ENCODE data around the gene GALR1. TPM values are rescaled to one million over a fixed set of nuclear protein-coding genes. Genes with fewer than 3 reads are reported as not detected.
"Not testable (repeated sequence)": the region's sequence is repeated elsewhere in the genome, so short reads cannot be mapped to it uniquely, and the experiment has no call there.

Gene GALR1
- total RNA-seq (2014; rRNA removed) = not detected in 2 replicates
- polyA plus RNA-seq (2012) = not detected

DNA sequence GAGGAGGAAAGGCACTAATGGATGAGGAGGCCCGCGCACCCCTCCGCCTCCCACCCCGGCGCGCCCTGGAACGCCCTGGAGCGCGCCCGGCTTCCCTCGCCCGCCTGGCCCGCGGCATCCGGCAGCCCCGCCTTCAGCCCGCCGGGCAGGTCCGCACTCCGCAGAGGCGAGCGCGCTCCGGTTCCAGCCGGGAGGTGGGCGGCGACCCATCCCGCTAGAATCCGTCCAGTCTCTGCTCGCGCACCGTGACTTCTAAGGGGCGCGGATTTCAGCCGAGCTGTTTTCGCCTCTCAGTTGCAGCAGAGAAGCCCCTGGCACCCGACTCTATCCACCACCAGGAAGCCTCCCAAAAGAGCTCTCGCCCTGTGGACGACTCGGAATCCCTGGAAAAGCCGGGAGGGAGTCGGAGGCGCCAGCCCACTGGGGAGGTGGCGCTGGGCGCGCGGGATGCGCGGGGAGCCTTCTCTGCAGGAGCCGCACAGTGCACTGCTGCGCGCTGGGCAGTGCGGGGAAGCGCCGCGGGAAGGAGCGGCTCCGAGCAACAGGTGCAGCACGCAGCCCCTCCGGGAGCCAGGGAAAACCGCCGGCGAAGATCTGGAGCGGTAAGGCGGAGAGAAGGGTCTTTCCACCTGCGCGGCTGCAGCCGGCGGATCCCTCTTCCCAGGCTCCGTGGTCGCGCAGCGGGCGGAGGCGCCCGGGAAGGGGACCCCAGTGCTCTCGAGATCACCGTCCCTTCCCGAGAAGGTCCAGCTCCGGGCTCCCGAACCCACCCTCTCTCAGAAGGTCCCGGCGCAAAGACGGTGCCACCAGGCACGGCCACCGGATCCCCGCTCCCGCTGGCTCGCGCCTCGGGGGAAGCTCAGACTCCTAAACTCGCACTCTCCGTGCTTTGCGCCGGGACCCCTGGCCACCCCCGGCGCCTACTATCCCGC is at the start of gene GALR1:
GALR1 (plus strand) TSS at position 280 of the 932 bp plus-strand sequence. CDS start 701 bp downstream, outside the sequence.
- no peak for DNase-seq (ENCODE audit: low read depth)

DNA sequence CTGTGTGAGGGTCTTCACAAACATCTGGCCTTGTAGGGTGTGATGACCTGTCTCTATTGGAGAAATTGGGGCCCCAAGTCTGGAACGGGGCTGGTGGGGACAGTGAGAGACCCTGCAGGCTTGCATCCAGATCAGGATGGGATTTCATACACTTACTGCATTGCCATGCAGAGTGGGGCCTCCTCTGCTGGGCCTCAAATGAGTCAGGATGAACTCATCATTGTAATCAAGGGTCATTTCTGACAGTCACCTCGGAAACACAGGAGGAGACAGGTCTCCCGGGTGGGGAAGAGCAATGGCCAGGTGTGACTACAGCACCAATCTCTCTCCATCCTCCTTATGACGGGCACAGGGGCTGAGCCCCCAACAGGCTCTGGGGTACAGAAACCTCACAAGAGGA is 48.1 kb upstream of the GALR1 start:
- DNase-seq (ENCODE audit: low read depth) = no peak

DNA sequence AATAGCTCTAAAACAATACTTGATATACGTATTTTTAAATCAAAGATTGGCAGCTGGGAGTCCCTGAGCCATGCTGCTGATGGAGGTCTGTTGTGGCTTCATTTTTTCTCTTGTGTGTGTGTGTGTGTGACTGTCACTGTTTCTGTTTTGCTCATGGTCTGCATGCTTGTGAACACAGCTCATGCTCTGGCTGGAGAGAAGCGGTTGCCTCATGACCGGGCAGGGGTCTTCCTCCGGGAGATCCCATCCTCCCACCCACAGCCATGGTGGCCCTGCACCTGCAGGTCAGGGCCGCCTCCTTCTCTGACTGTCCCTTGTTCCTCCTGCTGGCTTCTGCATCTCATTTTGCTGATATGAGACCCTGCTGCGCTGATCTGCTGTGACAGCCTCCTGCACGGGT is 47.3 kb upstream of the GALR1 start:
- no peak for DNase-seq (ENCODE audit: low read depth)

DNA sequence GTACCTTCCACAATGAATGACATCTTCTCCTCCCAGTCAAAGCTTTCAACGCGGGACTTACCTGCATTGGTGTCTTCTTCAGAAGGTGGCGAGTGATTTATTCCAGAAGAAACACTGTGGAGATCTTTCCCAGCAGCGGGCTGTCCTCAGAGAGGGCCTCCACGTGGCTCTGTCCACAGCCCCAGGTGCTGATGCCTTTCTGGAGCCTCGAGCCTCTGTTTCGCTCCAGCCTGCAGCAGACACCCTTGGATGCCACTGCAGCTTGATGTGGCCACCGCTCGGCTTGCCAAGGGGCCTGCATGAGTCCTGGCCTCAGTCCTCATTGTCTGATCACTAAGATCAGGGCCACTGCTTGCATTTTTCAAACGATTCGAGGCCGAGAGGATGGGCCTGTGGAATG is 46.6 kb upstream of the GALR1 start:
- no peak for DNase-seq (ENCODE audit: low read depth)

DNA sequence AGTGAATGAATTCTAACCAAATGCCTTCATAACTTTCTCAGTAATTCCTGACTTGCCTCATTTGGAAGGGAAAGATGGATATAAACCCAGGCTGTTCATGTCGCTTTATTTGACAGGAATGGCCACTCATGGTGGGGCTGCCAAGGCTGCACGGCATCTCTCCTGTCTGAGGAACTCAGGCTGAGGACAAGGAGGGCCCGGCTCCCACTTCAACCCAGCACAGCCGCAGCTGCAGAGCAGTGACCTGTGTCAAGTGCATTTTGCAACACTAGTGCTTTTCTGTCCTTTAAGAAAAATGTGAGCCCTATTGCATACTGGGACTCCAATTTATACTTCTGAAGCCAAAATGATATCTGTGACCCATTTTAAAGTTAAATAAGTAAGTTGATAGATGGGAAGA is 45.8 kb upstream of the GALR1 start:
- no peak for DNase-seq (ENCODE audit: low read depth)

DNA sequence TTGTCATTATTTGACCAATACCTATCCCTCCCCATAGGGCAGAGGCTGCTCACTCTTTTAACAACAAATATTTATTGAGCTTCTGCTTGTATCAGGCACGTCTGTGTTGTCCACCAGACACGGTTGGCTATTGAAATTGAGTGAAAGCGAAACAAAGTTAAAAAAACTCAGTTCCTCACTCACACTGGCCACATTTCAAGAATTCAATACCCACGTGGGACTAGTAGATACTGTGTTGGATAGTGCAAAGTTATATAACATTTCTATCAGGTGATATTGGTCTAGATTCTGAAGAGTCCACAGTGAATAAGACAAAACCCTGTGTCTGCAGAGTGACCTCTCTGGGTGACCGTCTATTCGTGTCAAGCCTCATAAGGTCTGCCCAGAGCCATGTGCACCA is 43.9 kb upstream of the GALR1 start:
- no peak for DNase-seq (ENCODE audit: low read depth)

DNA sequence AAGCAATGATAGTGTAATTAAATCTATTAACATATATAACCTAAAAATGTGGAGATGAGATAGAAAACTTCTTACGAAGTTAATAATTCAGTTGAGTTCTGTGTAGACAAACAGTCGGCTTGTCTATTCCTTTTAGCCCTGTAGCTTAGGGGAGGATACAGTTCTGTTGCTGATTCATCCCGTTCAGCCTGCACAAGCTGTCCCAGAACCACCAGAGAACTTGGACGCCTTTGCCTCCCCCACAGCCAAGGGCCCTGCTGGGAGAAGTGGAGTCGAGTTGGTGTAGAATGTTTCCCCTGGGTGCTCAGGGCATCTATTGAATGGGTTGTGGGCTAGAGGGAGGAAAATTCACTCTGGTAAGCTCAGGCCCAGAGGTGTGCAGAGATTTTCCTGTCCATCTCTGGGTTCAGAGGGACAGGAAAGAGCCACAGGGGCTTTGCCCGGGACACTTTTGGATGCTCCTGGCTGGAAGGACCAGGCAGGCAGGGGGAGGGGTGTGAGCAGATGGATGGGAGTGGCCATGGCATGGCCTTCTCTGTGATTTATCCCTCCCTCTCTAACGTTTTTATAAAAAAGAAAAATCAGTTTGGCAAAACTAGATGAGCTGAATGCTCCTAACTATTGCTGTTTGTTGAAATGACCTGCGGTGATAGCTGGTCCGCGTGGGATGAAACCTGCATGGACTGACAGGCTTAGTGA is 42.8 kb upstream of the GALR1 start:
- peak; percentile 91 for DNase-seq (ENCODE audit: low read depth)

DNA sequence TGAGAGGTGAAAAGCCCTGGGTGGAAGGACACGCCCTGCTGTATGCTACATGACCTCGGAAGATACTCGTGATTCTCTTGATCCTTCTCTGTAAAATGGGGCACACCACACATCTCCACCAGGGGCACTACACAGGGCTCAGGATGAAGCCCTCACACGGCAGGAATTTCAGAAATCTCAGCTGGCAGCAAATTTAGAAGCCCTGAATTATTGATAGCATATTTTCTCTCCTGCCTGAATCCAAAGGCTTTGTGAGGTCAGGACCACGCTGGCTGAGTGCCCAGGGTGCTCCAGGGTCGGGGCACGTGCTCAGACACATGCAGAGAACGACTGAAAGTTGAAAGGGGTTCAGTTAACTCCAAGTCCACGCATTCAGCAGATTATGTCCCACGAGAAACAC is 42.1 kb upstream of the GALR1 start:
- peak; percentile 95 for DNase-seq (ENCODE audit: low read depth)

DNA sequence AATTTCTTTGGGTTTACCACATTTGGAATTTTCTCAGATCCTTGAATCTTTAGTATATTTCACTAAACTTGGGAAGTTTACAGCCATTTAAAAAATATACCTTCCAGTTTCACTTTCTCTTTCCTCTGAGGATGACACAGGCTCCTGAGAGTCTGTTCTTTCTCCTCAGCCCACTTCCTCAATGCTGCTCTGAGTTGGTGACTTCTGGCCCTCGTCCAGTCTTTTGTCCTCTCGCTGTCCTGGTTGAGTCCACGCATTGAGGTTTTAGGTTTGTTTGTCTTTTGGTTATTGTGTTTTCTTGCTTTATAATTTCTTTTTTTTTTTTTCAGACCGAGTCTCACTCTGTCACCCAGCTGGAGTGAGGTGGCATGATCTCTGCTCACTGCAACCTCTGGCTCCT is 40.7 kb upstream of the GALR1 start:
- DNase-seq (ENCODE audit: low read depth) = peak; percentile 91

DNA sequence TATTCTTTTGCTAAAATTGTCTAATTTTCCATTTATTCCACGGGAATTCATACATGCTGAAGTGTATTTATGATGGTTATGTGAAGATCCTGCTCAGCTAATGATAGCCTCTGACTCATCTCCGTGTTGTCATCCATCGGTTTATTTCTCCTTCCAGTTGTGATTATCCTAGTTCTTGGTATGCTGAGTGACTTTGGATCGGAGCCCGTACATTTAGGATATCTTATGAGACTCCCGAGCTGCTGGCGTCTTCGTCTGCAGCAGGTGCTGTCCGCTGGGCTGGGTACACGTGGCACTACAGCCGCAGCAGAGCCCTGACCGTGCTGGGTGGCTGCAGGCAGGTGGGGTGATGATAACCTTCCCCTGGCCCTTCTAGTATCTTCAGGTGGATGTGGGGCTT is 40.1 kb upstream of the GALR1 start:
- peak; percentile 83 for DNase-seq (ENCODE audit: low read depth)

DNA sequence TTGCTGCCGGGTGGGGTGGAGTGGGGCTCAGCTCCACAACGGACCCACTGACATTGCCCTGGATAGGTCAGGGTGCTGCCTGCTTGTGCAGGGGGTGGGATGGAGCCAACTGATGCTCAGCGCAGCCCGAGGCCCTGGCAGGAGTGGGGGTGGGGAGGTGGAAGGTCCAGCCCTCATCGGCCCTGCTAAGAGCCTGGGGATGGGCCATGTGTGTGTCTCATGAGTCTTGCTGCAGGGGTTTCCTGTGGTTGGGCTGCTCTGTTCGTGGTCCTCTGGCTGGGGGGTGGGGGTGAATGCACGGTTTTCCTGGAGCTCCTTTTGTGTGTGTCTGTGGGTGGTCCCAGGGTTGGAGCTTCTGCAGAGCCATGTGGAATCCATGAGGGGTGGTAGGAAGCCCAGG is 39.4 kb upstream of the GALR1 start:
- no peak for DNase-seq (ENCODE audit: low read depth)

- no peak for DNase-seq (ENCODE audit: low read depth)
Observed at GRCh38 chr18:77218642-77219041, 31.0 kb upstream of the GALR1 start.

- no peak for DNase-seq (ENCODE audit: low read depth)
Observed at GRCh38 chr18:77220726-77221125, 28.9 kb upstream of the GALR1 start.

- DNase-seq (ENCODE audit: low read depth) = no peak
Observed at GRCh38 chr18:77222464-77222863, 27.2 kb upstream of the GALR1 start.

DNA sequence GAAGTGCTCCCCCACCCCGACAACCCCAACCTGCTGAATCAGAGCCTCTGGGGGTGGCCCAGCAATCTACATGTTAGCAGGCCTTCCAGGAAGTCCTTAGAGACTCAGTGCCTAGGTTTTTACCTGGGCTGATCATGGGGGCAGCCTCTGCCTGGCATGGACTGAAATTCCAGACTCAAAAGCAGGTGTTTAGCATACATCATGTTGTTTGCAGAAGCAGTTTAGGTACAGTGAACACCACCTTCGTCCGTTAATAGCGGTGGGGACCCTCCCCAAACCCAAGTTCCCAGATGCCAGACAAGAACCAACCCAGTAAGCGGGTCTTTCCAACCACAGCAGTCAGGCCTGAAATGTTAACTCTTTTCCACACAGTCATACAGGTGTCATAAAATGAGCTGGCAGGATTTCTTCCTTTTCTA is 26.4 kb upstream of the GALR1 start:
- DNase-seq (ENCODE audit: low read depth) = no peak

DNA sequence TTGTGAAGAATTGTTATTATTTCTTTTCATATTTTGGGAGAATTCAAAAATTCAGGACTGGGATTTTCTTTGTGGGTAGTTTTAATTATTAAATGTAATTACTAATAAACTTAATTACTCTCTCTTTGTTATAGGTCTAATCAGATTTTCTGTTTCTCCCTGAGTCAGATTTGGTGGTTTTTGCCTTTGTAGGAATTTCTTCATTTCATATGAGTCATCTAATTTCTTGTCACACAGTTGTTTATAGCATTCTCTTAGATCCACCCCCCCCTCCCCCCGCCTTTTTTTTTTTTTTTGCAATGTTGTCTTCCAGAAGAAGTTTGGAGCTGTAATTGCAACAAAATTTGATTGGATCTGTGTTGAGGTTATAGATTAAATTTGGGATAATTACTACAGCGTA is 26.0 kb upstream of the GALR1 start:
- DNase-seq (ENCODE audit: low read depth) = peak; percentile 68

- DNase-seq (ENCODE audit: low read depth) = no peak
Observed at GRCh38 chr18:77230645-77231044, 19.0 kb upstream of the GALR1 start.

GRCh38 chr18:77234504-77235365 is 14.9 kb upstream of the GALR1 start:
- DNase-seq (ENCODE audit: low read depth) = no peak

GRCh38 chr18:77239285-77239684 is 10.4 kb upstream of the GALR1 start:
- DNase-seq (ENCODE audit: low read depth) = not testable (repeated sequence)

DNA sequence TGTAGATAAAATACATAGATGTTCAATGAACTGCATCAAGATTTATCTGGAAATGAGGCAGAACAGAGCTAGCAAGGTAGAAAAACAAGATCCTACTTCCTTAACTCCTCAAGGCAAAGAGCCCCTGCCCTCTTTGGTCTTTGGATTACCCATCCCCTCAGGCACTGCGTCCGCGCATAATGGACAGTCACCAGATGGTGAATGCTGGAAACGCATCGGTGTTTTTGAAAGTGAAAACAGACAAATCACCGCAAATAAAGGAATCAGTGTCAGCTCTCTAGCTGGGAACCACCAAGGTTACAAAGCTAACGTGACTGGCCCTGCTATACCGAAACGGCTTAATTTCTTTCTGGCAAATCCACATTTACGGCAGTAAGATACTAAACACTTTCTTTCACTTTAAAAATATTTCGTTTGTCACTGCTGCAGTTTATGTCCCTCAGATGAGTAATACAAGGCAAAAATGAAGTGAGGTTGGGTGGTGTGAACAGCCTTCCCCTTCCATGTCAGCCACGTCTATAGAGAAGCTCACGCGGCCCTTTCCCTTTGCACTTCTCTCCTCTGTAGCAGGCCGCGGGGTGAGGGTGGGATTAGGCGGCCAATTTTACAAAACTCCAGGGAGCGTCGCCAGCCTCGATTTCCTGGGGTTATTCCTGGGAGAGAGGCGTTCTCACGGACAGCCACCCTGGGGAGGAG is 627 bp upstream of the GALR1 start:
- no peak for DNase-seq (ENCODE audit: low read depth)

- no peak for DNase-seq (ENCODE audit: low read depth)
Observed at GRCh38 chr18:77250501-77250925, 865 bp downstream of the GALR1 start.

Measured in LHCN-M2 (cell line).